Mesenchymal stem cell (in vitro differentiated cells and primary cell): ENCODE results near the gene MANSC4.

Experiments used
- DNase-seq: peaks from one replicate; pipeline ENCODE4 v3.0.0-alpha.2; 2013
- H2AFZ ChIP-seq: one replicate; pipeline ENCODE4 v1.6.1; 2013; ENCODE audit warnings: low read depth, mild to moderate bottlenecking, control low read depth, inconsistent platforms, low read length, moderate library complexity
- H2AK5ac ChIP-seq: 2 replicates; pipeline ENCODE4 v1.6.1; 2013; ENCODE audit warnings: low read length, moderate library complexity, mild to moderate bottlenecking, inconsistent platforms; ENCODE audit not compliant: severe bottlenecking
- H2BK120ac ChIP-seq: one replicate; pipeline ENCODE4 v1.6.1; 2013; ENCODE audit warnings: low read depth, mild to moderate bottlenecking, inconsistent platforms, low read length, moderate library complexity
- H2BK12ac ChIP-seq, 2 experiments: one replicate each; pipeline ENCODE4 v1.6.1; 2013; ENCODE audit warnings: inconsistent platforms in 2 of 2, low read length in 2 of 2, mild to moderate bottlenecking in 2 of 2, moderate library complexity in 2 of 2, control low read depth in 1 of 2
- H2BK15ac ChIP-seq: one replicate; pipeline ENCODE4 v1.6.1; 2013; ENCODE audit warnings: mild to moderate bottlenecking, low read depth, inconsistent platforms; ENCODE audit not compliant: poor library complexity, severe bottlenecking
- H2BK5ac ChIP-seq: 2 replicates; pipeline ENCODE4 v1.6.1; 2013; ENCODE audit warnings: low read depth, mild to moderate bottlenecking, low read length, control low read depth, inconsistent platforms; ENCODE audit not compliant: poor library complexity, severe bottlenecking
- H3K14ac ChIP-seq, 2 experiments: one replicate each; pipeline ENCODE4 v1.6.1; 2013; ENCODE audit warnings: inconsistent platforms in 2 of 2, low read length in 2 of 2, control low read depth in 1 of 2, mild to moderate bottlenecking in 1 of 2, moderate library complexity in 1 of 2
- H3K18ac ChIP-seq, 2 experiments: one replicate each; pipeline ENCODE4 v1.6.1; 2013; ENCODE audit warnings: inconsistent platforms in 2 of 2, low read length in 2 of 2, control low read depth in 1 of 2, low read depth in 1 of 2, mild to moderate bottlenecking in 1 of 2
- H3K23ac ChIP-seq, 2 experiments: one replicate each; pipeline ENCODE4 v1.6.1; 2013; ENCODE audit warnings: inconsistent platforms in 2 of 2, low read length in 2 of 2, mild to moderate bottlenecking in 2 of 2, moderate library complexity in 2 of 2, control low read depth in 1 of 2
- H3K27ac ChIP-seq: 2 replicates; pipeline ENCODE4 v1.5.1; 2013; ENCODE audit warnings: mild to moderate bottlenecking, moderate library complexity, low read length, control low read depth, inconsistent platforms; ENCODE audit not compliant: poor library complexity, severe bottlenecking
- H3K27me3 ChIP-seq, 2 experiments: 2 replicates each; pipeline versions ENCODE4 v1.6.1 to v1.7.0; 2013; ENCODE audit warnings: low read length in 2 of 2, mild to moderate bottlenecking in 2 of 2, moderate library complexity in 2 of 2, control low read depth in 1 of 2, inconsistent platforms in 1 of 2; ENCODE audit not compliant: control insufficient read depth in 1 of 2, insufficient read depth in 1 of 2
- H3K36me3 ChIP-seq, 2 experiments: 2 replicates each; pipeline versions ENCODE4 v1.6.1 to v1.7.0; 2013; ENCODE audit warnings: low read length in 2 of 2, control low read depth in 1 of 2, inconsistent platforms in 1 of 2, low read depth in 1 of 2, mild to moderate bottlenecking in 1 of 2; ENCODE audit not compliant: insufficient read depth in 2 of 2, control insufficient read depth in 1 of 2
- H3K4ac ChIP-seq, 2 experiments: one replicate each; pipeline ENCODE4 v1.6.1; 2013; ENCODE audit warnings: inconsistent platforms in 2 of 2, low read length in 2 of 2, mild to moderate bottlenecking in 2 of 2, moderate library complexity in 2 of 2, control low read depth in 1 of 2, low read depth in 1 of 2
- H3K4me1 ChIP-seq: 2 replicates; pipeline ENCODE4 v1.6.1; 2013; ENCODE audit warnings: low read depth, low read length, control low read depth; ENCODE audit not compliant: control insufficient read depth, insufficient read depth
- H3K4me2 ChIP-seq: 2 replicates; pipeline ENCODE4 v1.6.1; 2013; ENCODE audit warnings: low read length, mild to moderate bottlenecking, inconsistent platforms; ENCODE audit not compliant: poor library complexity, severe bottlenecking
- H3K4me3 ChIP-seq, 2 experiments: 2 replicates each; pipeline versions ENCODE4 v1.5.1 to v1.7.0; 2013; ENCODE audit warnings: low read length in 2 of 2, mild to moderate bottlenecking in 2 of 2, control low read depth in 1 of 2, low read depth in 1 of 2; ENCODE audit not compliant: insufficient read depth in 1 of 2
- H3K79me1 ChIP-seq: replicated peaks from 2 replicates; pipeline ENCODE4 v1.6.1; 2013; ENCODE audit warnings: mild to moderate bottlenecking, control low read depth, low read length, inconsistent platforms; ENCODE audit not compliant: poor library complexity, severe bottlenecking
- H3K9ac ChIP-seq: 2 replicates; pipeline ENCODE4 v1.7.0; 2013; ENCODE audit warnings: mild to moderate bottlenecking, low read length, moderate library complexity
- H3K9me3 ChIP-seq: 2 replicates; pipeline ENCODE4 v1.7.0; 2013; ENCODE audit warnings: mild to moderate bottlenecking, low read length; ENCODE audit not compliant: control insufficient read depth
- H4K8ac ChIP-seq: one replicate; pipeline ENCODE4 v1.6.1; 2013; ENCODE audit warnings: inconsistent platforms, mild to moderate bottlenecking, low read length, moderate library complexity
- H4K91ac ChIP-seq: one replicate; pipeline ENCODE4 v1.6.1; 2013; ENCODE audit warnings: mild to moderate bottlenecking, low read length, inconsistent platforms
- WGBS: methylation state at CpG from one replicate; pipeline ENCODE4 v1.1.7; 2013; ENCODE audit warnings: mixed read lengths; 5-methylcytosine and 5-hydroxymethylcytosine counted together

Gene MANSC4

DNA sequence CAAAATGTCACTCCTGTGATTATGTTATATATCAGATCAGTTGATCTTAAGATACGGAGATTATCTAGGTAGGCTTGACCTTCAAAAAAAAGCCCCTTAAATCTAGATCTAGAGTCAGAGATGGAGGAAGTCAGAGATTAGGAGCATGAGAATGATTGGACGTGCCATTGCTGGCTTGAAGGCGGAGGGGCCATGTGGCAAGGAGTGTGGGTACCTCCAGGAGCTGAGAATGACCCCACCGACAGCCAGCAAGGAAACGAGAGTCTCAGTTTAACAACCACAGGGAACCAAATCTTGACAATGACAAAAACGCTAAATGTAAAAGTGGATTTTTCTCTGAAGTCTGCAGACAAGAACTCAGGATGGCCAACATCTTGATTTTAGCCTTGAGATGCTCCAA, 32.5 kb upstream of the MANSC4 start:
- no peak for DNase-seq
- Histone ChIP-seq H3K9me3 (no peaks in the 10 kb centered on the region), H3K4me2 (no peak overlapping the region), H4K8ac (no peak overlapping the region), H3K79me1 (no peaks in the 10 kb centered on the region), H3K27ac (no peak overlapping the region), H2BK120ac (no peak overlapping the region), H3K27me3 (peaks cover 0 to 9% of the 10 kb centered on the region in 2 experiments), H3K4ac (no peak overlapping the region), H2BK5ac (no peak overlapping the region), H3K23ac (no peak overlapping the region), H3K14ac (no peak overlapping the region), H3K4me1 (peaks cover 2% of the 10 kb centered on the region), H3K18ac (no peak overlapping the region), H2BK12ac (no peak overlapping the region), H3K36me3 (no peaks in the 10 kb centered on the region), H2BK15ac (no peak overlapping the region), H2AFZ (no peak overlapping the region), H4K91ac (no peak overlapping the region), H3K4me3 (no peak overlapping the region), H2AK5ac (no peak overlapping the region), H3K9ac (no peak overlapping the region)
- 70% methylated on average over 6 of the region's 6 CpGs for WGBS

DNA sequence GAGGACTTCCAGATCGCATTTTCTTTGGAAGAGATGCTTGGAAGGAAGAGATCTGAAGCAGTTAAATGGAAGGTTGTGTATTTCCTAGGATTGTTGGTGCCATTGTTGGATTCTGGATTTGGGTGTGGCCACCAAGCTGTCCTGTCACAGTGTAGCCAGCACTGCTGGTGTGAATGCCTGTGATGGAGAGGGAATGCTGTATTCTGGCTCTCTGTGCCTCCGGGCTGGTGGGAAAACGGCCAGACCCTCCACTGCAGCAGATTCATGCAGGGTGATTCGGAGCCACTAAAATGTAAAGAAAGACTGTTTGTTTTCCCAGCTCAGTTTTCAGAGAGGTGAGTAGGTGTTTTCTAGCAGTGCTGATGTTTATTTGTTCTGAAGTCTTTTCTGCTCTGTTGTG, 30.7 kb upstream of the MANSC4 start:
- H3K4me1 ChIP-seq, result peaks cover 2% of the 10 kb centered on the region
- H3K23ac ChIP-seq, result no peak overlapping the region
- H3K4me2 ChIP-seq, result no peak overlapping the region
- H3K18ac ChIP-seq, result peak overlapping the region in 1 of 2 experiments; percentile 48
- no peak overlapping the region for H2AK5ac ChIP-seq
- no peak overlapping the region for H2AFZ ChIP-seq
- no peak for DNase-seq
- H3K79me1 ChIP-seq, result no peaks in the 10 kb centered on the region
- no peaks in the 10 kb centered on the region for H3K36me3 ChIP-seq
- peak overlapping the region; percentile 9 for H2BK5ac ChIP-seq
- no peak overlapping the region for H3K4me3 ChIP-seq
- H4K8ac ChIP-seq, result no peak overlapping the region
- no peak overlapping the region for H4K91ac ChIP-seq
- no peak overlapping the region for H2BK120ac ChIP-seq
- no peak overlapping the region for H2BK15ac ChIP-seq
- WGBS, result 87% methylated on average over 4 of the region's 4 CpGs
- no peak overlapping the region for H3K14ac ChIP-seq
- no peak overlapping the region for H2BK12ac ChIP-seq
- H3K27me3 ChIP-seq, result peaks cover 0 to 9% of the 10 kb centered on the region in 2 experiments
- H3K9ac ChIP-seq, result no peak overlapping the region
- H3K4ac ChIP-seq, result no peak overlapping the region
- H3K9me3 ChIP-seq, result no peaks in the 10 kb centered on the region
- no peak overlapping the region for H3K27ac ChIP-seq

DNA sequence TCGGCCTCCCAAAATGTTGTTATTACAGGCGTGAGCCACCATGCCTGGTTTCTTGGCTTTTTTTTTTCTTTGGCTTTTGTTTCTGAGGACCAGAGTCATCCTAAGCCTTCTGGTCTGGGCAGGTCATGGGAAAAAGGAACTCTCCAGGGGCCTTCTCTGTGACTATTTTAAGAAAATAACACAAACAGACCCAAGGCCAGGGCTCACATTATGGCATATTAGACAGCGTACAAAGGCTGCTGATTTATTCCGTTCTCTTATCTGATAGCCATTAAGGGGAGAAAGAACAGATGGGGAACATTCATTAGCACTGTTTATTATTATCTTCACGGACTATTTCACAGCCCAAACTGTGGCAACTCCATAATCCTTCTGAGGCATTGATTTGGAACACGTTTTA, 28.8 kb upstream of the MANSC4 start:
- Histone ChIP-seq H2BK120ac (no peak overlapping the region), H2AFZ (no peak overlapping the region), H3K18ac (no peak overlapping the region), H3K27me3 (peaks cover 0 to 9% of the 10 kb centered on the region in 2 experiments), H4K8ac (no peak overlapping the region), H2BK15ac (no peak overlapping the region), H3K4me1 (peaks cover 2% of the 10 kb centered on the region), H3K79me1 (no peaks in the 10 kb centered on the region), H3K14ac (no peak overlapping the region), H2BK5ac (no peak overlapping the region), H3K9ac (no peak overlapping the region), H3K9me3 (no peaks in the 10 kb centered on the region), H3K4me2 (no peak overlapping the region), H3K4me3 (no peak overlapping the region), H3K23ac (no peak overlapping the region), H3K27ac (no peak overlapping the region), H3K4ac (no peak overlapping the region), H4K91ac (no peak overlapping the region), H2AK5ac (no peak overlapping the region), H2BK12ac (no peak overlapping the region), H3K36me3 (no peaks in the 10 kb centered on the region)
- 48% methylated on average over 5 of the region's 6 CpGs for WGBS
- peak; percentile 67 for DNase-seq

DNA sequence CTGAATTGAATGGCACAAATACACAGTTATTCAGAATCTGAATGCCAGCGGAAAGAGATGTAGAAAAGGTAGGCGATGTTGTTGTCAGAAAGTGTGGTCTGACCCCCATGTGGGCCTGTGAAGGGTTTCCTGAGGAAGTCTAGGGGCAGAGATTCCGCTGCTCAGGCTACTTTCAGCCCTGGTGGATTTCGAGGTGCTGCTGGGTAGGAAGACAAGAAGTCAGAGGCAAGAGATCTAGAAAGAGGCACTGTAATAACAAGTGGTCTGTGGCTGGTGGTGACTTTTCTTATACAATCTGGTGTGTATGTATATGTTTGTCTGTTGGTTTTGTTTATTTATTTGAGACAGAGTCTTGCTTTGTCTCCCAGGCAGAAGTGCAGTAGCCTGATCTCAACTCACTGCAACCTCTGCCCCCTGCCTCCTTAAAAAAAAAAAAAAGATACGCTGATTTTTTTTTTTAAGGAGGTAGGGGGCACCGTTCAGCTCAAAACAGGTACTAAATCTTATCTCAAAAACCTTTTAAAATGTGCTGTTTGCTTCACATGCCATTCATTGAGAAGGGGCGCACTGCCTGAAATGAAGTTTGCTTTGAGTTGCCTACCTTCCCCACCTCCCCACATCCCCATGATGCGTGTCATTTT, 27.1 kb upstream of the MANSC4 start:
- H2AK5ac ChIP-seq, result no peak overlapping the region
- peaks cover 0 to 9% of the 10 kb centered on the region in 2 experiments for H3K27me3 ChIP-seq
- peak; percentile 46 for DNase-seq
- H3K4me3 ChIP-seq, result no peak overlapping the region
- no peak overlapping the region for H2BK15ac ChIP-seq
- no peaks in the 10 kb centered on the region for H3K79me1 ChIP-seq
- H3K23ac ChIP-seq, result no peak overlapping the region
- H3K18ac ChIP-seq, result no peak overlapping the region
- H2BK120ac ChIP-seq, result no peak overlapping the region
- H3K4ac ChIP-seq, result no peak overlapping the region
- no peak overlapping the region for H3K14ac ChIP-seq
- H3K4me2 ChIP-seq, result no peak overlapping the region
- H3K36me3 ChIP-seq, result peaks cover 0 to 3% of the 10 kb centered on the region in 2 experiments
- no peak overlapping the region for H3K9ac ChIP-seq
- H4K8ac ChIP-seq, result no peak overlapping the region
- no peaks in the 10 kb centered on the region for H3K9me3 ChIP-seq
- H3K4me1 ChIP-seq, result peaks cover 2% of the 10 kb centered on the region
- H2AFZ ChIP-seq, result no peak overlapping the region
- no peak overlapping the region for H4K91ac ChIP-seq
- no peak overlapping the region for H2BK5ac ChIP-seq
- 53% methylated on average over 7 of the region's 8 CpGs for WGBS
- no peak overlapping the region for H2BK12ac ChIP-seq
- H3K27ac ChIP-seq, result no peak overlapping the region
